Type B pancreatic cell (in vitro differentiated cells): ENCODE results near the gene ROR2. TPM values are rescaled to one million over a fixed set of nuclear protein-coding genes. Genes with fewer than 3 reads are reported as not detected.

Experiments used
- DNase-seq: peaks from one replicate; pipeline ENCODE4 v3.0.0; 2021; ENCODE audit warnings: mixed read lengths; ENCODE audit not compliant: unreplicated experiment; ENCODE audit errors: extremely low spot score
- H3K27ac Mint-ChIP-seq: 2 replicates; pipeline ENCODE4 v1.8.0; 2021; ENCODE audit warnings: mild to moderate bottlenecking, mixed read lengths
- H3K27me3 Mint-ChIP-seq: 2 replicates; pipeline ENCODE4 v1.8.0; 2021; ENCODE audit warnings: mixed read lengths
- H3K36me3 Mint-ChIP-seq: 2 replicates; pipeline ENCODE4 v1.8.0; 2021; ENCODE audit warnings: mixed read lengths
- H3K4me1 Mint-ChIP-seq: one replicate; pipeline ENCODE4 v1.8.0; 2021; ENCODE audit warnings: mixed read lengths; ENCODE audit not compliant: unreplicated experiment
- H3K4me3 Mint-ChIP-seq: 2 replicates; pipeline ENCODE4 v1.8.0; 2021; ENCODE audit warnings: mild to moderate bottlenecking, mixed read lengths
- H3K9me3 Mint-ChIP-seq: 2 replicates; pipeline ENCODE4 v1.8.0; 2021; ENCODE audit warnings: mixed read lengths
- total RNA-seq: library from RNA; stranded (reverse); gene quantifications from 2 replicates; pipeline ENCODE4 v1.2.1, GENCODE V29; 2021; ENCODE audit warnings: low replicate concordance
- TF ChIP-seq, protein P1 (sequence below): fragments of 200-600 bp; sonication (generic); conservative IDR thresholded peaks from 2 replicates; pipeline ENCODE4 v1.5.0; 2021; ENCODE audit warnings: antibody characterized with exemption, mild to moderate bottlenecking

The ROR2 gene
- total RNA-seq, 1 donor from 2014 or later, result 48.9 TPM

GRCh38 chr9:91908293-91908623, 41.8 kb downstream of the ROR2 start:
- peaks cover 4% of the 10 kb centered on the region for H3K36me3 Mint-ChIP-seq
- no peak overlapping the region for H3K4me3 Mint-ChIP-seq
- no peaks in the 10 kb centered on the region for H3K9me3 Mint-ChIP-seq
- no peak overlapping the region for H3K27ac Mint-ChIP-seq
- TF ChIP-seq, protein P1, sequence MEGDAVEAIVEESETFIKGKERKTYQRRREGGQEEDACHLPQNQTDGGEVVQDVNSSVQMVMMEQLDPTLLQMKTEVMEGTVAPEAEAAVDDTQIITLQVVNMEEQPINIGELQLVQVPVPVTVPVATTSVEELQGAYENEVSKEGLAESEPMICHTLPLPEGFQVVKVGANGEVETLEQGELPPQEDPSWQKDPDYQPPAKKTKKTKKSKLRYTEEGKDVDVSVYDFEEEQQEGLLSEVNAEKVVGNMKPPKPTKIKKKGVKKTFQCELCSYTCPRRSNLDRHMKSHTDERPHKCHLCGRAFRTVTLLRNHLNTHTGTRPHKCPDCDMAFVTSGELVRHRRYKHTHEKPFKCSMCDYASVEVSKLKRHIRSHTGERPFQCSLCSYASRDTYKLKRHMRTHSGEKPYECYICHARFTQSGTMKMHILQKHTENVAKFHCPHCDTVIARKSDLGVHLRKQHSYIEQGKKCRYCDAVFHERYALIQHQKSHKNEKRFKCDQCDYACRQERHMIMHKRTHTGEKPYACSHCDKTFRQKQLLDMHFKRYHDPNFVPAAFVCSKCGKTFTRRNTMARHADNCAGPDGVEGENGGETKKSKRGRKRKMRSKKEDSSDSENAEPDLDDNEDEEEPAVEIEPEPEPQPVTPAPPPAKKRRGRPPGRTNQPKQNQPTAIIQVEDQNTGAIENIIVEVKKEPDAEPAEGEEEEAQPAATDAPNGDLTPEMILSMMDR, result no peak
- H3K27me3 Mint-ChIP-seq, result peaks cover 4% of the 10 kb centered on the region
- peaks cover 33% of the 10 kb centered on the region for H3K4me1 Mint-ChIP-seq
- DNase-seq, result no peak

DNA sequence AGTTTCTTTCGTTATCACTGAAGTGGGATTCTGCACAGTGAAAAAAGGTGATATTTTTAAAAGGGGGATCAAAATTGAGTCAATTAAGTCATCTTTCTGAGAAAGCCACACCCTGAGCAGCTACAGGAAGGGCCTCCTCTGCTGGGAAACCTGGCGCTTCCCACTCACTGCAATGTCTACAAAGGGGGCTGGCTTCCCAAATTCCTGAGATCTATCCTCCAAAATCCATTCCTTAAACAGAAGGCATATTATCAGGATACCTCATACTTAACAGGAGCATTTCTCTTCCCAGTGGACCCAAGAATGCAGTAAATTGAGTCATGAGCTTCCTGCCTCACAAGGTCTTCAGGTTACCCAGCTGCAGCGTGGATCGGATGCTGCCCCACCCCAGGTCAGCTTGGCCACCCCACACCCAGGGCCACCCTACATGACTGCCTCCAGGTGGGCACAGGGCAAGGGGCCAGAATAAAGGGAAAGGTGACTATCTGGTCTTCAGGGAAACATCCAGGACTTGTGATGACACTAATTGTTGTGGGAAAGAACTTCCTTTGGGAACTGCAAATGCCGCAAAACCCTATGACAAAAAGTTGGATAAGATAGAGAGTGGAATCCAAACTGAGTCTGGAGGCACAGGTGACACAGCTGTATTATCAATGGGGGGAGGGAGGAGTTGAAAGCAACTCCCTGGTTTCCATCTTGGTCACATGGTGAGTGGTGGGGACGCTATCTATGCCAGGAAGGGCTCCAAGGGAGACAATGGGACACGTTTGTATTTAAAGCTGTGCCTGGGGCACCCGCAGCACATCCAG, 42.3 kb downstream of the ROR2 start:
- Mint-ChIP-seq H3K9me3 (no peaks in the 10 kb centered on the region), H3K4me3 (no peak overlapping the region), H3K4me1 (peaks cover 39% of the 10 kb centered on the region), H3K27me3 (peaks cover 6% of the 10 kb centered on the region), H3K27ac (no peak overlapping the region), H3K36me3 (peaks cover 5% of the 10 kb centered on the region)
- DNase-seq, result no peak
- TF ChIP-seq, protein P1, result no peak

DNA sequence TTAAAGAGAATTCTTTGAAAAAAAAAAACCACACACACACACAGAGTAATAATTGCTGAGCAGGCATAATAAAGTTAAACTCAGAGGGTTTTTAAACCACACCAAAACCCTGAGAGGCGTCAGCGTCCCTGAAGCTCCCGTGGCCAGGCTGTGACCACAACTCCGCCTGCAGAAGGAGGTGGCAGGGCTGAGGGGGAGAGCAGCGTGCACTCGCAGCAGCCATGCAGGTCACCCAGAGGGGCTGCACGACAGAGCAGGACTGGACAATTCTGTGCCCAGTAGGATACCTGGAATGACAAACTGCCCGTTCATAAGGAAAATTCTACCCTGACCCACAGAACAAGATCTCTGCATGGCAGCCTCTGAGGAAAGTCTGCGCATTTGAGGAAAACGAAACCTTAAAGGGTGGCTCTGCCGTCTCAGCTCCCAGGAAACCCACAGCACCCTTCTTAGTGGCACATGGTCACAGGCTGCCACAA, 44.0 kb downstream of the ROR2 start:
- Mint-ChIP-seq H3K4me1 (peaks cover 53% of the 10 kb centered on the region), H3K27ac (no peak overlapping the region), H3K4me3 (no peak overlapping the region), H3K9me3 (no peaks in the 10 kb centered on the region), H3K36me3 (peaks cover 7% of the 10 kb centered on the region), H3K27me3 (peaks cover 9% of the 10 kb centered on the region)
- DNase-seq, result no peak
- TF ChIP-seq, protein P1, result no peak

DNA sequence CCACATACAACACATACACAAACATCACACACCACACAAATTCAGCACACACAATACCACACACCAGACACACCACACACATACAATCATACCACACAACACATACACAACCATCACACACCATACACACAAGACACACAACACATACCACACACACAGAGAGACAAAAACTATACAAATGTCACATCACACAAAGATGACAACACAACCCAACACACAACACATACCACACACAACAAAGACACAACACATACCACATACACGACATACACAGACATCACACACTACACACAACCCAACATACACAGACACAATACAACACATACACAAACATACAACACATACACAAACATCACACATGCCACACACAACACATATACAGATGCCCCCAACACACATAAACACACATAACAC, 44.8 kb downstream of the ROR2 start:
- Mint-ChIP-seq H3K27me3 (peaks cover 9% of the 10 kb centered on the region), H3K27ac (no peak overlapping the region), H3K4me1 (peaks cover 53% of the 10 kb centered on the region), H3K4me3 (no peak overlapping the region), H3K36me3 (peaks cover 5% of the 10 kb centered on the region), H3K9me3 (no peaks in the 10 kb centered on the region)
- DNase-seq, result no peak
- TF ChIP-seq, protein P1, result no peak

GRCh38 chr9:91904588-91905236, 45.3 kb downstream of the ROR2 start:
- peaks cover 55% of the 10 kb centered on the region for H3K4me1 Mint-ChIP-seq
- TF ChIP-seq, protein P1, result no peak
- no peaks in the 10 kb centered on the region for H3K9me3 Mint-ChIP-seq
- H3K27ac Mint-ChIP-seq, result no peak overlapping the region
- DNase-seq, result no peak
- no peak overlapping the region for H3K4me3 Mint-ChIP-seq
- H3K36me3 Mint-ChIP-seq, result peaks cover 4% of the 10 kb centered on the region
- H3K27me3 Mint-ChIP-seq, result peaks cover 9% of the 10 kb centered on the region
